Measurements from ENCODE around the gene PTPRN2. TPM values are rescaled to one million over a fixed set of nuclear protein-coding genes. Genes with fewer than 3 reads are reported as not detected.

Gene PTPRN2
- total RNA-seq, 1 experiment from 2014 or later: 2.1 TPM

DNA sequence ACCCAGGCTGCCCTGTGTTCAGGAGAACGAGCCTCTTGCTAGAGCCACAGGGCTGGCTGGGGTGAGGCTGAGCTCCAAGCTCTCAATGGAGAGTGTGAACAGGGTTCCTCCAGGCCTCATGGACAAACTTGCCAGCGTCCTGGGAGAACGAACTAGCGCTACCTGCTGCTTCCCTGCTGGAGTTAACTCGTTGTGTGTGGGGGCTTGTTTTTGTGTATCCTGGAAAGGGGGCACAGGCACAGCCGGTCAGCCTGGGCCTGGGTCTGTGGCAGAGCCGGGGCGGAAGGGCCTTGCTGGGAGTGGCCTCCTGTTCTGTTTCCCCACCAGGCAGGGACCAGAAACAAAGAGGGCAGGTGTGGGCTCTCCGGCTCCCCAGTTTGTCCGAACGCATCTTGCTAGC is 991.6 kb downstream of the PTPRN2 start:
- no peaks in the 10 kb centered on the region for H3K4me1 ChIP-seq (ENCODE audit: control insufficient read depth in 1 of 2, insufficient read depth in 2 of 2, low read length in 2 of 2)
- H4K20me1 ChIP-seq (ENCODE audit: insufficient read depth): no peaks in the 10 kb centered on the region
- H3K4me2 ChIP-seq (ENCODE audit: low read length): no peak overlapping the region
- H3K9me2 ChIP-seq (ENCODE audit: insufficient read depth): no peaks in the 10 kb centered on the region
- no TSS peak for BruUV-seq (replicated peaks)
- H3K27ac ChIP-seq (ENCODE audit: low read depth, low read length): no peak overlapping the region
- H3K79me2 ChIP-seq (ENCODE audit: insufficient read depth, low read length): no peaks in the 10 kb centered on the region
- no peak overlapping the region for H3K4me3 ChIP-seq (replicated peaks in 1 of 2; ENCODE audit: low read depth in 1 of 2, low read length in 2 of 2)
- no peaks in the 10 kb centered on the region for H3K9me3 ChIP-seq (ENCODE audit: control insufficient read depth in 1 of 2, insufficient read depth in 1 of 2, low read depth in 1 of 2, low read length in 2 of 2)
- no peaks in the 10 kb centered on the region for H3K36me3 ChIP-seq (ENCODE audit: control insufficient read depth in 1 of 2, insufficient read depth in 2 of 2, low read length in 2 of 2)
- H3K27me3 ChIP-seq (ENCODE audit: insufficient read depth, low read length): no peaks in the 10 kb centered on the region
- no peak overlapping the region for H2AFZ ChIP-seq (ENCODE audit: low read depth, low read length, poor library complexity, severe bottlenecking)
- intact Hi-C loops (cut with micrococcal nuclease): no loop called here
- ChIA-PET POLR2A (no interaction called here), CTCF (no interaction called here), RAD21 (ENCODE audit: low non-redundant PET in 1 of 2, low total read pairs in 2 of 2, uncharacterized antibody in 2 of 2, unreplicated experiment in 2 of 2) (no interaction called here)
- DNase-seq (ENCODE audit: low read depth, low spot score) (no peak), ATAC-seq (no peak)
- no peak overlapping the region for H3K9ac ChIP-seq (ENCODE audit: low read length)
- TF ChIP-seq FOSL1 (IDR thresholded peaks at IDR 0.05; ENCODE audit: low read depth) (no peak), EGR1 (IDR thresholded peaks at IDR 0.05; ENCODE audit: low read depth) (no peak), TCF7L2 (IDR thresholded peaks at IDR 0.05; ENCODE audit: borderline replicate concordance, extremely low read depth, insufficient read depth, insufficient read length) (no peak), POLR2A (IDR thresholded peaks at IDR 0.05; ENCODE audit: borderline replicate concordance, extremely low read depth, insufficient read depth, insufficient read length) (no peak), YY1 (IDR thresholded peaks at IDR 0.05; ENCODE audit: extremely low read depth, insufficient replicate concordance, low read depth, low read length) (no peak)
- TF ChIP-seq, protein P1, sequence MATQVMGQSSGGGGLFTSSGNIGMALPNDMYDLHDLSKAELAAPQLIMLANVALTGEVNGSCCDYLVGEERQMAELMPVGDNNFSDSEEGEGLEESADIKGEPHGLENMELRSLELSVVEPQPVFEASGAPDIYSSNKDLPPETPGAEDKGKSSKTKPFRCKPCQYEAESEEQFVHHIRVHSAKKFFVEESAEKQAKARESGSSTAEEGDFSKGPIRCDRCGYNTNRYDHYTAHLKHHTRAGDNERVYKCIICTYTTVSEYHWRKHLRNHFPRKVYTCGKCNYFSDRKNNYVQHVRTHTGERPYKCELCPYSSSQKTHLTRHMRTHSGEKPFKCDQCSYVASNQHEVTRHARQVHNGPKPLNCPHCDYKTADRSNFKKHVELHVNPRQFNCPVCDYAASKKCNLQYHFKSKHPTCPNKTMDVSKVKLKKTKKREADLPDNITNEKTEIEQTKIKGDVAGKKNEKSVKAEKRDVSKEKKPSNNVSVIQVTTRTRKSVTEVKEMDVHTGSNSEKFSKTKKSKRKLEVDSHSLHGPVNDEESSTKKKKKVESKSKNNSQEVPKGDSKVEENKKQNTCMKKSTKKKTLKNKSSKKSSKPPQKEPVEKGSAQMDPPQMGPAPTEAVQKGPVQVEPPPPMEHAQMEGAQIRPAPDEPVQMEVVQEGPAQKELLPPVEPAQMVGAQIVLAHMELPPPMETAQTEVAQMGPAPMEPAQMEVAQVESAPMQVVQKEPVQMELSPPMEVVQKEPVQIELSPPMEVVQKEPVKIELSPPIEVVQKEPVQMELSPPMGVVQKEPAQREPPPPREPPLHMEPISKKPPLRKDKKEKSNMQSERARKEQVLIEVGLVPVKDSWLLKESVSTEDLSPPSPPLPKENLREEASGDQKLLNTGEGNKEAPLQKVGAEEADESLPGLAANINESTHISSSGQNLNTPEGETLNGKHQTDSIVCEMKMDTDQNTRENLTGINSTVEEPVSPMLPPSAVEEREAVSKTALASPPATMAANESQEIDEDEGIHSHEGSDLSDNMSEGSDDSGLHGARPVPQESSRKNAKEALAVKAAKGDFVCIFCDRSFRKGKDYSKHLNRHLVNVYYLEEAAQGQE (IDR thresholded peaks at IDR 0.05; ENCODE audit: low read depth): no peak
